Mucosa of stomach (tissue), 1 donor: ENCODE data around the gene GNB1L.

ENCODE experiments used
- H3K27me3 ChIP-seq: one replicate; pipeline ENCODE4 v1.7.0; 2013; ENCODE audit warnings: mild to moderate bottlenecking, low read length; ENCODE audit not compliant: control insufficient read depth, insufficient read depth
- H3K36me3 ChIP-seq: one replicate; pipeline ENCODE4 v1.7.0; 2013; ENCODE audit warnings: low read length; ENCODE audit not compliant: control insufficient read depth, insufficient read depth
- H3K4me1 ChIP-seq: one replicate; pipeline ENCODE4 v1.7.0; 2013; ENCODE audit warnings: mild to moderate bottlenecking, low read length; ENCODE audit not compliant: control insufficient read depth, insufficient read depth
- H3K4me3 ChIP-seq: one replicate; pipeline ENCODE4 v1.7.0; 2013; ENCODE audit warnings: low read length
- H3K9ac ChIP-seq: one replicate; pipeline ENCODE4 v1.7.0; 2013; ENCODE audit warnings: mild to moderate bottlenecking, low read length, moderate library complexity
- H3K9me3 ChIP-seq: one replicate; pipeline ENCODE4 v1.7.0; 2013; ENCODE audit warnings: mild to moderate bottlenecking, low read length, moderate library complexity; ENCODE audit not compliant: control insufficient read depth
- donor health status: Pancreatic carcinoma.

Gene GNB1L

DNA sequence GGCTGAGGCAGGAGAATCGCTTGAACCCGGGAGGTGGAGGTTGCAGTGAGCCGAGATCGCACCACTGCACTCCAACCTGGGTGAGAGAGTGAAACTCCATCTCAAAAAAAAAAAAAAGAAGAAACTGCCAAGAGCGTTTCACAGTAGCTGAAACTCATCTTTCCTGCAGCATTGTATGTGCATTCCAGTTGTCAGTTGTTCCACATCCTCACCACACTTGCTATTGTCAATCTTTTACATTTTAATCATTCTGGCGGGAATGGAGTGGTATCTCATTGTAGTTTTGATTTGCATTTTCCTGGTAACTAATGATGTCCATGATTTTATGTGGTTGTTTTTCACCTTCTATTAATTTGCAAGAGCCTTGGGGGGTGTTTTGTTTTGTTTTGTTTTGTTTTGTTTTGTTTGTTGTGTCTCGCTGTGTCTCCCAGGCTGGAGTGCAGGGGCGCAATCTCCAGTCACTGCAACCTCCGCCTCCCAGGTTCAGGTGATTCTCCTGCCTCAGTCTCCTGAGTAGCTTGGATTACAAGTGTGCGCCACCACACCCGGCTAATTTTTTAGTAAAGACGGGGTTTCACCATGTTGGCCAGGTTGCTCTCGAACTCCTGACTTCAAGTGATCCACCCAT, 8.1 kb upstream of the GNB1L start:
- H3K4me1 ChIP-seq, result no peaks in the 10 kb centered on the region
- no peaks in the 10 kb centered on the region for H3K27me3 ChIP-seq
- no peak overlapping the region for H3K9ac ChIP-seq
- H3K36me3 ChIP-seq, result no peaks in the 10 kb centered on the region
- H3K9me3 ChIP-seq, result no peaks in the 10 kb centered on the region
- no peak overlapping the region for H3K4me3 ChIP-seq

DNA sequence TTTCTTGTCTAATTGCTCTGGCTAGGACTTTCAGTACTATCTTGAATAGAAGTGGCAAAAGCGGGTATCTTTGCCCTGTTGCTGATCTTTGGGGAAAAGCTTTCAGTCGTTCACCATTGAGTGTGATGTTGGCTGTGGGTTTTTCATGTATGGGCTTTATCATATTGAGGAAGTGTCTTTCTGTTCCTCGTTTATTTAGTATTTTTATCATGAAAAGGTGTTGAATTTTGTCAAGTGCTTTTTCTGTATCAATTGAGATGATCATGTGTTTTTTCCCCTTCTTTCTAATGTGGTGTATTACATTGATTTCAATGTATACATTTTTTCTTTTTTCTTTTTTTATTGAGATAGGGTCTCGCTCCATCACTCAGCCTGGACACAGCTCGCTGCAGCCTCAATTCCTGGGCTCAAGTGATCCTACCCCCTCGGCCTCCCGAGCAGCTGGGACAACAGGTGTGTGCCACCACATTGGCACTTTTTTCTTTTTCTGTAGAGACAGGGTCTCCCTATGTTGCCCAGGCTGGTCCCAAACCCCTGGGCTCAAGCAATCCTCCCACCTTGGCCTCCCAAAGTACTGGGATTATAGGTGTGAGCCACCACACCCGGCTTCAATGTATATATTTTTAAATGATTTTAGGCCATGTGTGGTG, 5.3 kb upstream of the GNB1L start:
- no peaks in the 10 kb centered on the region for H3K9me3 ChIP-seq
- no peaks in the 10 kb centered on the region for H3K27me3 ChIP-seq
- H3K4me3 ChIP-seq, result no peak overlapping the region
- peaks cover 11% of the 10 kb centered on the region for H3K4me1 ChIP-seq
- H3K36me3 ChIP-seq, result no peaks in the 10 kb centered on the region
- H3K9ac ChIP-seq, result no peak overlapping the region

DNA sequence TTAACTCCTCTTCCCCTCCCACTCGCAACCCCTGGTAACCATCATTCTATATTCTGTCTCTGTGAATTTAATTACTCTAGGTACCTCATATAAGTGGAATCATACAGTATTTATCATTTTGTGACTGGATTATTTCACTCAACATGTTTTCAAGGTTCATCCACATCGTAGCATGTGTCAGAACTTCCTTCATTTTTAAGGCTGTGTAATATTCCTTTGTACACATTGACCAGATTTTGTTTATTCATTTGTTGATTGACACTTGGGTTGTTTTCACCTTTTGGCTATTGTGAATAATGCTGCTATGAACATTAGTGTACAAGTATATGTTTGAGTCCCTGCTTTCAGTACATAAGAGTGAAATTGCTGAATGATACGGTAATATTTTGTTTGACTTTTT, 2.7 kb upstream of the GNB1L start:
- H3K9ac ChIP-seq, result no peak overlapping the region
- no peaks in the 10 kb centered on the region for H3K36me3 ChIP-seq
- no peaks in the 10 kb centered on the region for H3K27me3 ChIP-seq
- peaks cover 29% of the 10 kb centered on the region for H3K4me1 ChIP-seq
- H3K4me3 ChIP-seq, result no peak overlapping the region
- no peaks in the 10 kb centered on the region for H3K9me3 ChIP-seq

DNA sequence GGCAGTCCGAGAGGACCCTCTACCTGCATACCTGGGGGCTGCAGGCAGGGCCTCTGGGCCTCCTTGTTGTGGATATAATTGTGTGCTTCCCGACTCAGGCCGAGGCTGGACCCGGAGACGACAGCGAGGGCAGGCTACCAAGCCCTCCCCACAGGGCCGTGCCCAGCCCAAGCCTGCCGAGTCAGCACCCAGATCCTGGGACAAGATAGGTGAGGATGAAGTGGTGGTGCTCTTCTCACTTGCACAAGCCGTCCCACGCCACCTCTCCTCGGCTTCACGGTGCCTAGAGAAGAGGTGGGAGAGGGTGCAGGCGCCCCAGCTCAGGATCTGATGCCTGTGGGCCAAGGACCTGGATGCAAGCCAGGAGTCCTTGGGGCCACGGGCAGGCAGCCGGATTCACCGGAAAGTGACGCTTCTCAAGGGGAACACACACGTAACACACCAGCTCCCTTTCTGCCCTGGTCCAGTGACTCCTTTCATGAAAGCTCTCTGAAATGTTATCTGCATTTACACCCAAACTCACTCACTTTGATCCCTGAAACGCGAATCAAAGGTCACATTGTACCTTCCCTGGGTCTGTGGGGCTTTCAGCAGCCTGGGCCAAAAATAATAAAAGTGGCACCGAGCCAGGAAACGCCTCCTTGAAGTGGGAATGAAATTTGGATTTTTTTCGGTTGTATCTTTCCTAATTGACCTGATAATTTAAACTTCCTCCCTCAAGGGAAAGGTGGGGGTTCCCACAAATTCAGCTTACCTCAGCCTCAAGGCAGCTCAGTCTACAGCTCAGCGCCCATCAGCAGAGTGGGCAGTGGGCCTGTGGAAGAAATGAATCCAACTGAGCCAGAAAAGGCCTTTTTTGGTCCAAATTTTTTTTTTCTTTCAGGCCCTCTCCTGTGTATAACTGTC, 1.1 kb upstream of the GNB1L start:
- Histone ChIP-seq H3K4me3 (peak overlapping the region; percentile 87), H3K9me3 (no peaks in the 10 kb centered on the region), H3K9ac (peak overlapping the region; percentile 79), H3K36me3 (peaks cover 4% of the 10 kb centered on the region), H3K27me3 (no peaks in the 10 kb centered on the region), H3K4me1 (peaks cover 37% of the 10 kb centered on the region)

DNA sequence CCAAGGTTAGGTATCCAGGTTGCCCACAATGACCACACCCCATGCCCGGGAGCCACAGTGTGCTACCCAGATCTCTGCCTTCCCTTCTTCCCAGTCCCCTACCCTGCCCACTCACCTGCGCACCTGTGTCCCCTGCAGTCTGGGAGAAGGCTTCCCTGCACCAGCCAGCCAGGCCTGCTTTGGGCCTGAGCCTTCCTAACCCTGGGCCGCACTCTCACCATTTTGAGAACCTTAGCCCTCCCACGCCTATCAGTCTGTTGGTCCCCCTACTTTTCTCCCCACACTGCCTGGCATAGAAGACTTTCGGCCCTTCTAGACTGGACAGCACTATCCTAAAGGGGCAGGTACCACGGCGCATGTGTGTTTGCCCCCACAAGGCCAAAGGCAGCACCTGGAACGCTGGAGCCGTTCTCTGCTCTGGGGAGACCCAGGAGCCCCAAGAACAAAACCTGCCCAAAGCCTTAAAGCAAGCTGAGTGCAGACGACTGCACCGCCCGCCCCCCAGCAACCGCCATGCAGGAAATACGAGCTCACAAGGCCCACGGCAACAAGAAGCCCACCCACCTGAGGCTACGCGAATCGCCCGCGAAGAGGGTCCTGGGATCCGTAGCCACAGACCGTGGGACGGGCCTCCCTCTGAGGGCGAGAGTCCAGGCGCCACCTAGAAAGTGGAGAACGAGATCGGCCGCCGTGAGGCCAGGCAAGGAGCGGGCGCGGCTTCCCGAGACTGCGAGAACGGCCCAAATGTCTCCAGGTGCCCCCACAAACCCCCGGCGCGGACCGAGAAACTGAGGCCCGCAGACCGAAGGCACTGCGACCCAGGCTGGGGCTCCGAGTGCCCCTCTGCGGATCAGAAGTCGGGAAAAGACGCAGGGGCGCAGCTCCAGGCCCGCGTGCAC, 546 bp downstream of the GNB1L start:
- H3K9me3 ChIP-seq, result no peaks in the 10 kb centered on the region
- H3K4me3 ChIP-seq, result peak overlapping the region; percentile 87
- H3K9ac ChIP-seq, result peak overlapping the region; percentile 88
- H3K36me3 ChIP-seq, result peaks cover 4% of the 10 kb centered on the region
- no peaks in the 10 kb centered on the region for H3K27me3 ChIP-seq
- peaks cover 37% of the 10 kb centered on the region for H3K4me1 ChIP-seq

DNA sequence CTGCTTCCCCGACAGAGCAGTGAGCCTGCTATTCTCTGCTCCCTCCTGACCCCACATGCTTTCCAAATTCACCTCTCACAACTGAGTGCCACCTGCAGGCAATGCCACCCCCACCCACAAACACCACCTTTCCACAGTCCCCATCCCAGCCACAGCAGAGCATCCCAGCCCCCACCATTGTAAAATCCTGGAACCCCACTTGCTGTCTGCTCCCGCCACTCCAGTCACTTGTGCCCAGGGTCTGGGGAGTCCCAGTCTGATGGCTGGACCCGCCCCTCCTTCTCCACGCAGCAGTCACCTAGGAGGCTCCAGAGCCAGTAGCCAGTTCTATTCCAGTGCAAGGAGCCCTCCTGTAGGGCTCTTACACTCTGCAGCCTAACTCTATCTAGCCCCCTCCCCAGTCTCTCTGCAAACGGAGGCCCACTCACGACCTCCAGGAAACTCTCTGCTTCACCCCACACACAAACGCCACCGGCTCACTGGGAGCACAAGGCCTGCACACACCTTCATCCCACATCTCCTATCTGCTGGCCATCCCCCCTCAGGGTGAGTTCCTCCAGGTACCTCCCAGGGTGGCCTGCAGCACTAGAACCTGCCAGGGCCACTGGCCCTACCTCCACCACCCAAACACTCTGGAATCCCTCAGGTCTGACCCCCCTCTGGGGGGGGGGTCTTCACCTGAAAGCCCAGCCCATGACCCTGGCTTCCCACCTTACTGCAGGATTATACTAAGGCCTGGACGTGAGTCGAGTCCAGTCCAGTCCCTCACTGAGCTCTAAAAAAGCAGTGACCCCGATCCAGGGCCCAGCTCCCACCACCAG, 1.4 kb downstream of the GNB1L start:
- Histone ChIP-seq H3K9me3 (no peaks in the 10 kb centered on the region), H3K9ac (peak overlapping the region; percentile 88), H3K4me1 (peaks cover 45% of the 10 kb centered on the region), H3K4me3 (peak overlapping the region; percentile 87), H3K27me3 (no peaks in the 10 kb centered on the region), H3K36me3 (peaks cover 4% of the 10 kb centered on the region)

DNA sequence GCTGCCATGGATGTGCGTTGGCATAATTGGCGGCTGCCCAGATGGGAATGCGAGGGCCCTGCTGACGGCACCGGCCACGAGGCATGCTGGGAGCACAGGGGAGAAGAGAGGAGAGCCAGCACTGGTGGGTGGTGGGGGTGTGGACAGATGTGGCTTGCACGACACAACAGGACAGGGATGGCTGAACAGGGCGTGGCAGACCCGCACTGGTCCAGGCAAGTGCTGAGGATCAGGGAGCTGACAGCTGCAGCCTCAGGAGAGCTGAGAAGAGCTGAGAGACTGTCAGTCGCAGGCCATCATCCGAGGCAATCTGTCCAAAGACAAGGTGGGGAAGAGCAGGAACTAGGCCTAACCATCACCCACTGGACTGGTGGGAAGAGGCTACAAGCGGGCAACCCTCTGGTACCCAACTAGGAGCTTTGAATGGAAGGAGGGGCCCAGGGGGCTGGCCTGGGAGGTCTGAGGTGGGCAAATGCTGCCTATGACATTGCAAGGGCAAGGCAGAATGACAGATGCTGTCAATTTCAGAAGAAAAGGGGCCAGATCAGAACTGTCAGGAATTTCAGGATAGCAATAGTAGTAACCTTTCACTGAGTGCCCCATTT, 2.4 kb downstream of the GNB1L start:
- Histone ChIP-seq H3K9me3 (no peaks in the 10 kb centered on the region), H3K4me3 (no peak overlapping the region), H3K27me3 (no peaks in the 10 kb centered on the region), H3K4me1 (peaks cover 48% of the 10 kb centered on the region), H3K9ac (peak overlapping the region; percentile 88), H3K36me3 (peaks cover 4% of the 10 kb centered on the region)

DNA sequence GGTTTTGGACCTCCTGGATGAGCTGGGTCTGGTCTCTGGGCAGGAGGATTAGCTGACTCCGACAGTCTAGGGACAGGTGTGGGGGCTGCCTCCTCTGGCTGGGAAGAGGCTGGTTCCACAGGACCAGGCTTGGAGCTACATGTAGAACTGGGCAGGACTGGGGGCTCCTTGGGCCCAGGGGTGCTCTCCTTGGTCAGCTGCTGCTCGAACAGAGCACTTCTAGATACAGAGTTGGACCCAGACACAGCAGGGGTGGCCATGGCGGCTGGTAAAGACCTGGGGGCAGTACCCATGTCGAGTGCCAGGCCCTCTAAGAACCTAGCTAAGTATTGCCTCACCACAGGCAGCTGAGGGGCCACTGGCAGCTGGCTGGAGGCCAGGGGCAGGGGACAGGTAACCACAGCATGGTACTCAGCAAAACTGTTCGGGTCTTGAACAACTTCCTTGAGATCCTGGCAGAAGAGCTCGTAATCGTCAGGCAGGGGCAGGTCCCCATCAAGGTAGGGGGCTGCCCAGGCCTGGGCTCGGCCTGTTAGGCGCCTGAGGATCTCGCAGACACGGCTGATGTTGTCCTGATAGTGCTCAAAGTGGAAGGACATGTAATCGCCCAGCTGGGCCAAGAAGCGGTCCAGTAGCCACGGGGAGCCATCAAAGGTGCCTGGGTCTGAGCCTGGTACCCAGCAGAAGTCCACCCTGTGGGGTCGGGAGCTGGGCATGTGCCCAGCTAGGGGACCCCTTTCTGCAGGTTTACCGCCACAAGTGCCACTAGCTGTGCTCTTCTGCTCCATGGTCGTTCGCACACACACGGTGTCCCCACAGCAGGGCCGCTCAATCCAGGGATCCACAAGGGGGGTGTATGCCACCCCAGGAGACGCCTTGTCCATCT, 3.1 kb downstream of the GNB1L start:
- Histone ChIP-seq H3K36me3 (peaks cover 4% of the 10 kb centered on the region), H3K9ac (no peak overlapping the region), H3K9me3 (no peaks in the 10 kb centered on the region), H3K27me3 (no peaks in the 10 kb centered on the region), H3K4me3 (no peak overlapping the region), H3K4me1 (peaks cover 48% of the 10 kb centered on the region)

DNA sequence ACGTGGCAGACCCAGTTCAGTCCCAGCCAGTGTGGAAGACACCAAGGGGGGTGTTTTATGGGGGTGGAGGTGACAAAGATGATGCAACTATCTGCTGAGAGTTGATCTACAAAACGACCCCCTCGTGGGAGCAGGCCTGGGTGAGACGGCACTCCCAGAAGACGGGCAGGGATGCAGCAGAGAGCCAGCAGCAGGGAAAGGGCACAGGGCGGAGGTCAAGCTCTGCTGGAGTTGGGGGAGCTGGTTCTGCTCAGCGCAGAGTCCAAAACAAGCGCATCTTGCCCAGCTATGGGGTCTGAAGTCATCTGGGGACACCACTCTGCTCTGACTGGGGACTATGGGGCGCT, 3.9 kb downstream of the GNB1L start:
- H3K4me1 ChIP-seq, result peaks cover 42% of the 10 kb centered on the region

More for the DNA sequence above, 3.9 kb downstream of the GNB1L start:
- peaks cover 4% of the 10 kb centered on the region for H3K36me3 ChIP-seq
- H3K27me3 ChIP-seq, result no peaks in the 10 kb centered on the region
- H3K9me3 ChIP-seq, result no peaks in the 10 kb centered on the region
- H3K9ac ChIP-seq, result no peak overlapping the region
- no peak overlapping the region for H3K4me3 ChIP-seq
